Astrocyte (in vitro differentiated cells and primary cell): Measurements from ENCODE around the gene ZNF280D. TPM values are rescaled to one million over a fixed set of nuclear protein-coding genes. Genes with fewer than 3 reads are reported as not detected.

ENCODE experiments used
- DNase-seq: peaks from one replicate; pipeline ENCODE4 v3.0.0-alpha.2; 2010; ENCODE audit warnings: low read depth
- FAIRE-seq: peaks from 2 replicates; lab custom pipeline; 2011; peaks lifted over from hg19 to GRCh38; lab: Jason Lieb, UNC
- H2AFZ ChIP-seq: 2 replicates; pipeline ENCODE4 v1.6.0; 2012; ENCODE audit warnings: low read depth, low read length, inconsistent platforms
- H3K27ac ChIP-seq: 2 replicates; pipeline ENCODE4 v1.5.1; 2011; ENCODE audit warnings: low read depth, low read length, inconsistent platforms
- H3K27me3 ChIP-seq: 2 replicates; pipeline ENCODE4 v1.6.0; 2011; ENCODE audit warnings: low read length, inconsistent platforms; ENCODE audit not compliant: insufficient read depth
- H3K36me3 ChIP-seq: 2 replicates; pipeline ENCODE4 v1.5.1; 2011; ENCODE audit warnings: low read length, inconsistent platforms; ENCODE audit not compliant: insufficient read depth
- H3K4me1 ChIP-seq: 2 replicates; pipeline ENCODE4 v1.5.1; 2011; ENCODE audit warnings: low read length, inconsistent platforms; ENCODE audit not compliant: insufficient read depth
- H3K4me2 ChIP-seq: 2 replicates; pipeline ENCODE4 v1.6.0; 2012; ENCODE audit warnings: low read length, inconsistent platforms
- H3K4me3 ChIP-seq: 2 replicates; pipeline ENCODE4 v1.5.1; 2011; ENCODE audit warnings: low read depth, mild to moderate bottlenecking, low read length, inconsistent platforms; ENCODE audit not compliant: insufficient read depth
- H3K79me2 ChIP-seq: 2 replicates; pipeline ENCODE4 v1.6.0; 2012; ENCODE audit warnings: mild to moderate bottlenecking, low read length, inconsistent platforms; ENCODE audit not compliant: insufficient read depth
- H3K9ac ChIP-seq: 2 replicates; pipeline ENCODE4 v1.6.0; 2012; ENCODE audit warnings: mild to moderate bottlenecking, low read length, inconsistent platforms
- H3K9me3 ChIP-seq: 2 replicates; pipeline ENCODE4 v1.5.1; 2012; ENCODE audit warnings: low read depth, mild to moderate bottlenecking, low read length, inconsistent platforms; ENCODE audit not compliant: insufficient read depth
- H4K20me1 ChIP-seq: 2 replicates; pipeline ENCODE4 v1.6.0; 2012; ENCODE audit warnings: low read length, inconsistent platforms; ENCODE audit not compliant: insufficient read depth
- H3K27ac Mint-ChIP-seq: one replicate; pipeline ENCODE4 v1.8.0; 2021; ENCODE audit warnings: mild to moderate bottlenecking, mixed read lengths; ENCODE audit not compliant: unreplicated experiment
- H3K27me3 Mint-ChIP-seq: one replicate; pipeline ENCODE4 v1.8.0; 2021; ENCODE audit warnings: low read depth, mixed read lengths; ENCODE audit not compliant: unreplicated experiment
- H3K36me3 Mint-ChIP-seq: one replicate; pipeline ENCODE4 v1.8.0; 2021; ENCODE audit warnings: low read depth, mixed read lengths; ENCODE audit not compliant: unreplicated experiment
- H3K4me1 Mint-ChIP-seq: one replicate; pipeline ENCODE4 v1.8.0; 2021; ENCODE audit warnings: low read depth, mixed read lengths; ENCODE audit not compliant: unreplicated experiment
- H3K4me3 Mint-ChIP-seq: one replicate; pipeline ENCODE4 v1.8.0; 2021; ENCODE audit warnings: mild to moderate bottlenecking, moderate library complexity, mixed read lengths; ENCODE audit not compliant: unreplicated experiment
- H3K9me3 Mint-ChIP-seq: one replicate; pipeline ENCODE4 v1.8.0; 2021; ENCODE audit warnings: mild to moderate bottlenecking, mixed read lengths; ENCODE audit not compliant: unreplicated experiment
- EZH2 ChIP-seq: IDR thresholded peaks from 2 replicates; pipeline ENCODE4 v1.6.1; 2012; ENCODE audit warnings: mild to moderate bottlenecking, low read length, inconsistent platforms; ENCODE audit not compliant: insufficient read depth
- total RNA-seq: library from RNA; stranded (reverse); gene quantifications from 2 replicates; pipeline ENCODE4 v1.2.1, GENCODE V29; 2021
- TF ChIP-seq, protein P1 (sequence below): IDR thresholded peaks from 2 replicates; pipeline ENCODE4 v1.5.1; 2011; ENCODE audit warnings: low read depth, mild to moderate bottlenecking, inconsistent platforms, low read length, moderate library complexity; ENCODE audit not compliant: insufficient read depth

Gene ZNF280D
- total RNA-seq, 1 donor from 2014 or later: 13.7 TPM

DNA sequence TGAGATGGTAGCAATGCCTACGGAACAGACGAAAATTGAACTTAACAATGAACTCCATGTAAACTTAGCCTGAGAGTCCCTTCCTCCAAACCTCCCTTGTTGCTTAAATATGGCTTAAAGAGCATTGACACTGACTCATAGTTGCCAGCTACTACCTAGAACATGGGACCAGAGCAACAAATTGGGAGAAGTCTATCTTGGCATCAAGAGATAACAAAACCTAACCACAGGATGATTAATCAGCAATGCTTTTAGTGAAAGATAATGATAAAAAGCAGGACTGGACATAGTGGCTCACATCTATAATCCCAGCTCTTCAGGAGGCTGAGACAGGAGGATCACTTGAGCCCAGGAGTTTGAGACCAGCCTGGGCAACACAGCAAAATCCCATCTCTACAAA, 150.5 kb downstream of the ZNF280D start:
- Histone ChIP-seq H3K27ac (no peak overlapping the region), H3K79me2 (no peaks in the 10 kb centered on the region), H3K9me3 (peaks cover 3% of the 10 kb centered on the region), H3K9ac (no peak overlapping the region), H4K20me1 (no peaks in the 10 kb centered on the region), H3K27me3 (no peaks in the 10 kb centered on the region), H2AFZ (no peak overlapping the region), H3K4me1 (no peaks in the 10 kb centered on the region), H3K4me2 (no peak overlapping the region), H3K36me3 (no peaks in the 10 kb centered on the region), H3K4me3 (no peak overlapping the region)
- H3K4me1 Mint-ChIP-seq: no peaks in the 10 kb centered on the region
- TF ChIP-seq, protein P1, sequence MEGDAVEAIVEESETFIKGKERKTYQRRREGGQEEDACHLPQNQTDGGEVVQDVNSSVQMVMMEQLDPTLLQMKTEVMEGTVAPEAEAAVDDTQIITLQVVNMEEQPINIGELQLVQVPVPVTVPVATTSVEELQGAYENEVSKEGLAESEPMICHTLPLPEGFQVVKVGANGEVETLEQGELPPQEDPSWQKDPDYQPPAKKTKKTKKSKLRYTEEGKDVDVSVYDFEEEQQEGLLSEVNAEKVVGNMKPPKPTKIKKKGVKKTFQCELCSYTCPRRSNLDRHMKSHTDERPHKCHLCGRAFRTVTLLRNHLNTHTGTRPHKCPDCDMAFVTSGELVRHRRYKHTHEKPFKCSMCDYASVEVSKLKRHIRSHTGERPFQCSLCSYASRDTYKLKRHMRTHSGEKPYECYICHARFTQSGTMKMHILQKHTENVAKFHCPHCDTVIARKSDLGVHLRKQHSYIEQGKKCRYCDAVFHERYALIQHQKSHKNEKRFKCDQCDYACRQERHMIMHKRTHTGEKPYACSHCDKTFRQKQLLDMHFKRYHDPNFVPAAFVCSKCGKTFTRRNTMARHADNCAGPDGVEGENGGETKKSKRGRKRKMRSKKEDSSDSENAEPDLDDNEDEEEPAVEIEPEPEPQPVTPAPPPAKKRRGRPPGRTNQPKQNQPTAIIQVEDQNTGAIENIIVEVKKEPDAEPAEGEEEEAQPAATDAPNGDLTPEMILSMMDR: no peak
- TF ChIP-seq EZH2: no peak
- H3K9me3 Mint-ChIP-seq: peaks cover 22% of the 10 kb centered on the region
- no peaks in the 10 kb centered on the region for H3K27me3 Mint-ChIP-seq
- peaks cover 5% of the 10 kb centered on the region for H3K36me3 Mint-ChIP-seq
- H3K27ac Mint-ChIP-seq: no peak overlapping the region
- no peak for FAIRE-seq
- H3K4me3 Mint-ChIP-seq: no peak overlapping the region
- DNase-seq: peak; percentile 15

Other genes with a start within 250 kb of the ZNF280D start
- 106 and 112 TPM in 2 replicates for gene TCF12, start 185.1 kb upstream of the ZNF280D start, total RNA-seq